Endothelial cell of umbilical vein (primary cell): ENCODE data around the gene KANSL1. TPM values are rescaled to one million over a fixed set of nuclear protein-coding genes. Genes with fewer than 3 reads are reported as not detected.

Source experiments
- BruUV-seq: library from RNA; stranded (reverse); fragments of 400-500 nt; replicated peaks from 2 replicates; lab custom pipeline; 2021; lab: Mats Ljungman, UMichigan
- CTCF ChIA-PET: fragments of 300-600, 350-600 bp; sonication (Branson Sonifier 250); formaldehyde crosslinking; loops from one replicate; lab custom pipeline; 2021; ENCODE audit warnings: antibody characterized with exemption, inconsistent platforms; lab: Charles Lee
- POLR2A ChIA-PET: fragments of 300-600, 350-600 bp; sonication (Branson Sonifier 250); formaldehyde crosslinking; loops from one replicate; lab custom pipeline; 2021; ENCODE audit warnings: antibody characterized with exemption, inconsistent platforms; lab: Charles Lee
- DNase-seq: peaks from one replicate; pipeline ENCODE4 v3.0.0-alpha.2; 2011; ENCODE audit warnings: low read depth, low spot score
- FAIRE-seq: peaks from 2 replicates; lab custom pipeline; 2011; peaks lifted over from hg19 to GRCh38; lab: Jason Lieb, UNC
- H2AFZ ChIP-seq: 2 replicates; pipeline ENCODE4 v1.6.0; 2012; ENCODE audit warnings: low read depth, low read length, control low read depth, inconsistent platforms
- H3K27ac ChIP-seq: 2 replicates; pipeline ENCODE4 v1.5.1; 2011; ENCODE audit warnings: low read depth, mild to moderate bottlenecking, control low read depth, low read length, moderate library complexity; ENCODE audit not compliant: insufficient read depth
- H3K27me3 ChIP-seq, 2 experiments: 2 replicates each; pipeline versions ENCODE4 v1.6.0 to v1.6.1; 2011; ENCODE audit warnings: low read length in 2 of 2, mixed read lengths in 1 of 2; ENCODE audit not compliant: control insufficient read depth in 2 of 2, insufficient read depth in 2 of 2
- H3K36me3 ChIP-seq, 2 experiments: 2 replicates in 1 of 2; 3 replicates in 1 of 2; pipeline ENCODE4 v1.5.1; 2011; ENCODE audit warnings: low read length in 2 of 2, mild to moderate bottlenecking in 1 of 2, moderate library complexity in 1 of 2; ENCODE audit not compliant: control insufficient read depth in 2 of 2, insufficient read depth in 2 of 2; ENCODE audit errors: extremely low read depth in 1 of 2
- H3K4me1 ChIP-seq: 3 replicates; pipeline ENCODE4 v1.5.1; 2011; ENCODE audit warnings: mild to moderate bottlenecking, low read length; ENCODE audit not compliant: control insufficient read depth, insufficient read depth; ENCODE audit errors: extremely low read depth
- H3K4me2 ChIP-seq: 2 replicates; pipeline ENCODE4 v1.6.1; 2011; ENCODE audit warnings: low read length, control low read depth, mixed read lengths; ENCODE audit not compliant: insufficient read depth
- H3K4me3 ChIP-seq, 3 experiments: fragments of 200-600 bp in 1 of 3; sonication (generic), shearing (Covaris generic) in 1 of 3; replicated peaks in 1 of 3; 2 replicates each; pipeline ENCODE4 v1.5.1; 2011 to 2016; ENCODE audit warnings: control low read depth in 3 of 3, low read length in 3 of 3, mild to moderate bottlenecking in 2 of 3, inconsistent platforms in 1 of 3, low read depth in 1 of 3, moderate library complexity in 1 of 3; ENCODE audit not compliant: insufficient read depth in 1 of 3
- H3K79me2 ChIP-seq: 2 replicates; pipeline ENCODE4 v1.6.0; 2012; ENCODE audit warnings: low read length, inconsistent platforms; ENCODE audit not compliant: control insufficient read depth, insufficient read depth
- H3K9ac ChIP-seq: replicated peaks from 2 replicates; pipeline ENCODE3; 2011; ENCODE audit warnings: low read length, control low read depth; ENCODE audit not compliant: insufficient read depth; ENCODE audit errors: extremely low read depth
- H3K9me1 ChIP-seq: replicated peaks from 3 replicates; pipeline ENCODE4 v1.6.0; 2011; ENCODE audit warnings: mild to moderate bottlenecking, low read length; ENCODE audit not compliant: control insufficient read depth, insufficient read depth; ENCODE audit errors: extremely low read depth
- H3K9me3 ChIP-seq: replicated peaks from 2 replicates; pipeline ENCODE4 v1.5.1; 2012; ENCODE audit warnings: low read length, inconsistent platforms; ENCODE audit not compliant: control insufficient read depth, insufficient read depth
- H4K20me1 ChIP-seq: replicated peaks from 2 replicates; pipeline ENCODE3; 2011; ENCODE audit warnings: mild to moderate bottlenecking, low read length; ENCODE audit not compliant: control insufficient read depth, insufficient read depth; ENCODE audit errors: extremely low read depth
- EZH2 ChIP-seq: IDR thresholded peaks from 2 replicates; pipeline ENCODE4 v1.6.1; 2012; ENCODE audit warnings: borderline replicate concordance, low read depth, mild to moderate bottlenecking, moderate library complexity, low read length, inconsistent platforms; ENCODE audit not compliant: severe bottlenecking
- FOS ChIP-seq: IDR thresholded peaks from 2 replicates; pipeline ENCODE4 v1.6.1; 2011; ENCODE audit warnings: mild to moderate bottlenecking, low read length, moderate library complexity, borderline replicate concordance; ENCODE audit not compliant: insufficient read depth
- GATA2 ChIP-seq: IDR thresholded peaks from 2 replicates; pipeline ENCODE4 v1.7.0; 2011; ENCODE audit warnings: low read depth, mild to moderate bottlenecking, moderate library complexity, mixed read lengths, low read length; ENCODE audit not compliant: insufficient read length, insufficient read depth
- JUN ChIP-seq: IDR thresholded peaks from 2 replicates; pipeline ENCODE4 v1.6.1; 2011; ENCODE audit warnings: borderline replicate concordance, low read depth; ENCODE audit not compliant: insufficient read length, insufficient read depth
- MYC ChIP-seq: IDR thresholded peaks from one replicate; pipeline ENCODE4 v1.6.1; 2011; ENCODE audit warnings: mild to moderate bottlenecking, low read depth, low read length
- POLR2A ChIP-seq: IDR thresholded peaks from 2 replicates; pipeline ENCODE4 v1.6.1; 2012; ENCODE audit warnings: low read depth, mild to moderate bottlenecking, control low read depth, low read length
- POLR2AphosphoS5 ChIP-seq: IDR thresholded peaks from 2 replicates; pipeline ENCODE4 v1.6.1; 2012; ENCODE audit warnings: low read depth, mild to moderate bottlenecking, control low read depth, low read length, moderate library complexity; ENCODE audit not compliant: insufficient read depth
- dilution Hi-C: fragments of 300-500 bp; cut with MboI; formaldehyde crosslinking; loops from one replicate; pipeline ENCODE4 v1.15.0; 2019; ENCODE audit warnings: low sequenced_read_pairs; ENCODE audit not compliant: extremely low pct_ligation_motif_present
- intact Hi-C: fragments of 100-400 bp; cut with micrococcal nuclease; formaldehyde crosslinking; loops from one replicate; pipeline ENCODE4 v1.10.0; 2022
- polyA plus RNA-seq, 4 experiments: library from polyadenylated mRNA; depleted of rRNA in 3 of 4; stranded (reverse) in 3 of 4; unstranded in 1 of 4; fragments of >200 nt; gene quantifications; 2 replicates each; pipeline versions ENCODE4 v1.2.1 to v1.2.3, GENCODE V29; 2011 to 2012; ENCODE audit warnings: missing spikeins in 1 of 4
- total RNA-seq: library from RNA; stranded (reverse); gene quantifications from 2 replicates; pipeline ENCODE4 v1.2.3, GENCODE V29; 2021
- TF ChIP-seq, protein P1 (sequence below): IDR thresholded peaks from 2 replicates; pipeline ENCODE4 v1.6.1; 2011; ENCODE audit not compliant: insufficient read depth, insufficient read length
- TF ChIP-seq, protein P2 (sequence below), 2 donors: IDR thresholded peaks; 1 replicate in 1 of 2; 2 replicates in 1 of 2; pipeline ENCODE4 v1.5.1; 2011; ENCODE audit warnings: low read length in 2 of 2, mild to moderate bottlenecking in 2 of 2, moderate library complexity in 2 of 2, control low read depth in 1 of 2, inconsistent platforms in 1 of 2, low read depth in 1 of 2; ENCODE audit not compliant: insufficient read depth in 1 of 2; ENCODE audit errors: extremely low read depth in 1 of 2

Gene KANSL1
- total and polyA plus RNA-seq, 2 donors (not counting 3 experiments of a cell fraction or from before 2014, with no cell fraction given) = 29.1 to 74.0 TPM

DNA sequence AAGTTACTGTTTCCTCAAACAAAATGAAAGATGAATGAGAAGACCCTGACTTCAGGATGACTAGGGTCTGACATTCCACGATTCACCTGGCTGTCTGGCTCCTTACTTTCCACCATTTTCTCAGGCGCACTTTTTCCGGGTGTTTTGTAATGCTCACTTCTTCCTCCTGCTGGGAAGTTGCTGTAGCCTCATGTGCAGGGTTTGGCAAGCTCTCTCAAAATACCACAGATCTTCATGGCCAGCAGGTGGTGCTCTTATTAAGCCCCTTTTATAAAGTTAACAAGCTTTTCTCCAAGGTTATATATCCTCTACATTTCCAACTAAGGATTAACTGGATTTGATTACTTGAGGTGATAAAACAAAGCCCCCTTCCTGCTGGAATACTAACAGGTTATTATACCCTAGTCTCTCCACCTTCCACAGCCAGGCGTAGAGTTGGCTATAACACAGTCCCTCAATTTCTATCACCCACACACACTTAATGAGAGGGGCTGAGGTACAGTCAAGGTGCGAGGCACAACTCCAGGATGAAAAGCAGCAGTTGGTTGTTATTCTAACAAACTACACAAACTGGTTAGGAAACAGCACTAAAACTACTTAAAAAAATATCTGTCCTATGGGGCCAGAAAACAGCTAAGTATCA, 148.8 kb downstream of the KANSL1 start:
- ChIA-PET CTCF (interaction anchor here (0.6 to 3.7 kb wide), 51 partner anchors 9 to 404 kb away, joined by 3 to 131 read pairs (median 5); partner anchors contain the start of gene KANSL1), POLR2A (interaction anchor here (0.7 to 1.1 kb wide), 2 partner anchors 142 to 168 kb away, joined by 3 read pairs; no protein-coding TSS in a partner anchor)
- no peaks in the 10 kb centered on the region for H3K27me3 ChIP-seq
- H3K36me3 ChIP-seq = peaks cover 7 to 10% of the 10 kb centered on the region in 2 experiments
- no peaks in the 10 kb centered on the region for H3K9me1 ChIP-seq
- BruUV-seq = no TSS peak
- H3K79me2 ChIP-seq = peaks cover 2% of the 10 kb centered on the region
- no peak overlapping the region for H3K4me3 ChIP-seq
- H3K27ac ChIP-seq = no peak overlapping the region
- no peaks in the 10 kb centered on the region for H4K20me1 ChIP-seq
- FAIRE-seq = peak; percentile 97
- intact Hi-C loops (loop anchor here (1.0 to 2.0 kb wide), 5 partner anchors 16 to 169 kb away; no protein-coding TSS in a partner anchor), dilution Hi-C loops (no loop called here)
- no peak overlapping the region for H3K9ac ChIP-seq
- H3K4me1 ChIP-seq = peaks cover 9% of the 10 kb centered on the region
- no peak overlapping the region for H3K4me2 ChIP-seq
- TF ChIP-seq POLR2AphosphoS5 (peak; percentile 33), FOS (no peak), GATA2 (peak; percentile 16), MYC (no peak), EZH2 (no peak), POLR2A (no peak), JUN (no peak)
- TF ChIP-seq, protein P1, sequence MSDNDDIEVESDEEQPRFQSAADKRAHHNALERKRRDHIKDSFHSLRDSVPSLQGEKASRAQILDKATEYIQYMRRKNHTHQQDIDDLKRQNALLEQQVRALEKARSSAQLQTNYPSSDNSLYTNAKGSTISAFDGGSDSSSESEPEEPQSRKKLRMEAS = no peak
- TF ChIP-seq, protein P2, sequence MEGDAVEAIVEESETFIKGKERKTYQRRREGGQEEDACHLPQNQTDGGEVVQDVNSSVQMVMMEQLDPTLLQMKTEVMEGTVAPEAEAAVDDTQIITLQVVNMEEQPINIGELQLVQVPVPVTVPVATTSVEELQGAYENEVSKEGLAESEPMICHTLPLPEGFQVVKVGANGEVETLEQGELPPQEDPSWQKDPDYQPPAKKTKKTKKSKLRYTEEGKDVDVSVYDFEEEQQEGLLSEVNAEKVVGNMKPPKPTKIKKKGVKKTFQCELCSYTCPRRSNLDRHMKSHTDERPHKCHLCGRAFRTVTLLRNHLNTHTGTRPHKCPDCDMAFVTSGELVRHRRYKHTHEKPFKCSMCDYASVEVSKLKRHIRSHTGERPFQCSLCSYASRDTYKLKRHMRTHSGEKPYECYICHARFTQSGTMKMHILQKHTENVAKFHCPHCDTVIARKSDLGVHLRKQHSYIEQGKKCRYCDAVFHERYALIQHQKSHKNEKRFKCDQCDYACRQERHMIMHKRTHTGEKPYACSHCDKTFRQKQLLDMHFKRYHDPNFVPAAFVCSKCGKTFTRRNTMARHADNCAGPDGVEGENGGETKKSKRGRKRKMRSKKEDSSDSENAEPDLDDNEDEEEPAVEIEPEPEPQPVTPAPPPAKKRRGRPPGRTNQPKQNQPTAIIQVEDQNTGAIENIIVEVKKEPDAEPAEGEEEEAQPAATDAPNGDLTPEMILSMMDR (IDR thresholded peaks at IDR 0.05; ENCODE audit: extremely low read depth in 1 of 2, insufficient read depth in 1 of 2, low read depth in 1 of 2, low read length in 2 of 2) = peak; percentile 79 to 83
- no peaks in the 10 kb centered on the region for H3K9me3 ChIP-seq
- peak; percentile 93 for DNase-seq
- H2AFZ ChIP-seq = no peak overlapping the region
